Kidney epithelial cell (primary cell): Measurements from ENCODE around the gene KCNH6. TPM values are rescaled to one million over a fixed set of nuclear protein-coding genes. Genes with fewer than 3 reads are reported as not detected.

Source experiments
- DNase-seq: peaks from one replicate; pipeline ENCODE4 v3.0.0-alpha.2; 2010; ENCODE audit warnings: low read depth
- H3K27me3 ChIP-seq: 2 replicates; pipeline ENCODE4 v1.6.0; 2011; ENCODE audit warnings: low read length; ENCODE audit not compliant: control insufficient read depth, insufficient read depth
- H3K36me3 ChIP-seq: 2 replicates; pipeline ENCODE4 v1.5.1; 2011; ENCODE audit warnings: low read length; ENCODE audit not compliant: control insufficient read depth, insufficient read depth
- H3K4me3 ChIP-seq: 2 replicates; pipeline ENCODE4 v1.5.1; 2011; ENCODE audit warnings: low read depth, mild to moderate bottlenecking, control low read depth, low read length
- total RNA-seq: library from RNA; depleted of rRNA; stranded (reverse); fragments of >200 nt; gene quantifications from 2 replicates; pipeline ENCODE4 v1.2.3, GENCODE V29; 2015
- TF ChIP-seq, protein P1 (sequence below): IDR thresholded peaks from 2 replicates; pipeline ENCODE4 v1.5.1; 2011; ENCODE audit warnings: mild to moderate bottlenecking, moderate library complexity, low read length, control low read depth, inconsistent platforms; ENCODE audit not compliant: insufficient read depth, poor library complexity, severe bottlenecking

KCNH6 gene
- total RNA-seq, 1 donor from 2014 or later: 0.21 TPM

DNA sequence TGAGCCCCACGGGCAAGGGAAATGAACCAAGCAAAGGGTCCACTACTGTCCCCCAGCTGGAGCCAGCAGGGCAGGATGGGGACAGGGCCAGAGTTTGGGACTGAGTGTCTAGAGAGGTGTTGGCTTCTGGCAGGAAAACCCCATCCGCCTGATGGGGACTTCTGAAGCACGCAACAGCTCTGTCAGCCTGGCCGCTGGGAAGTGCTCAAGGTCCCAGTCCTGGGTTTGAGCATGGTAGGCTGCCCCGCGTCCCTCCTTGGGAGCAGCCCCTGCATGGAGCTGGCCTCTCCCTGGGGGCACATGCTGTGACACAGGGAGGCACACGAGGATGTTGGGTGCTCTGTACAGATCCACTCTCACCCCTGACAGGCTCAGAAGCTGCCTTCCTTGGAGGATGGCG is 31.7 kb upstream of the KCNH6 start:
- no peak for DNase-seq
- peaks cover 18% of the 10 kb centered on the region for H3K27me3 ChIP-seq
- H3K4me3 ChIP-seq: no peak overlapping the region
- TF ChIP-seq, protein P1, sequence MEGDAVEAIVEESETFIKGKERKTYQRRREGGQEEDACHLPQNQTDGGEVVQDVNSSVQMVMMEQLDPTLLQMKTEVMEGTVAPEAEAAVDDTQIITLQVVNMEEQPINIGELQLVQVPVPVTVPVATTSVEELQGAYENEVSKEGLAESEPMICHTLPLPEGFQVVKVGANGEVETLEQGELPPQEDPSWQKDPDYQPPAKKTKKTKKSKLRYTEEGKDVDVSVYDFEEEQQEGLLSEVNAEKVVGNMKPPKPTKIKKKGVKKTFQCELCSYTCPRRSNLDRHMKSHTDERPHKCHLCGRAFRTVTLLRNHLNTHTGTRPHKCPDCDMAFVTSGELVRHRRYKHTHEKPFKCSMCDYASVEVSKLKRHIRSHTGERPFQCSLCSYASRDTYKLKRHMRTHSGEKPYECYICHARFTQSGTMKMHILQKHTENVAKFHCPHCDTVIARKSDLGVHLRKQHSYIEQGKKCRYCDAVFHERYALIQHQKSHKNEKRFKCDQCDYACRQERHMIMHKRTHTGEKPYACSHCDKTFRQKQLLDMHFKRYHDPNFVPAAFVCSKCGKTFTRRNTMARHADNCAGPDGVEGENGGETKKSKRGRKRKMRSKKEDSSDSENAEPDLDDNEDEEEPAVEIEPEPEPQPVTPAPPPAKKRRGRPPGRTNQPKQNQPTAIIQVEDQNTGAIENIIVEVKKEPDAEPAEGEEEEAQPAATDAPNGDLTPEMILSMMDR: no peak
- H3K36me3 ChIP-seq: no peaks in the 10 kb centered on the region

DNA sequence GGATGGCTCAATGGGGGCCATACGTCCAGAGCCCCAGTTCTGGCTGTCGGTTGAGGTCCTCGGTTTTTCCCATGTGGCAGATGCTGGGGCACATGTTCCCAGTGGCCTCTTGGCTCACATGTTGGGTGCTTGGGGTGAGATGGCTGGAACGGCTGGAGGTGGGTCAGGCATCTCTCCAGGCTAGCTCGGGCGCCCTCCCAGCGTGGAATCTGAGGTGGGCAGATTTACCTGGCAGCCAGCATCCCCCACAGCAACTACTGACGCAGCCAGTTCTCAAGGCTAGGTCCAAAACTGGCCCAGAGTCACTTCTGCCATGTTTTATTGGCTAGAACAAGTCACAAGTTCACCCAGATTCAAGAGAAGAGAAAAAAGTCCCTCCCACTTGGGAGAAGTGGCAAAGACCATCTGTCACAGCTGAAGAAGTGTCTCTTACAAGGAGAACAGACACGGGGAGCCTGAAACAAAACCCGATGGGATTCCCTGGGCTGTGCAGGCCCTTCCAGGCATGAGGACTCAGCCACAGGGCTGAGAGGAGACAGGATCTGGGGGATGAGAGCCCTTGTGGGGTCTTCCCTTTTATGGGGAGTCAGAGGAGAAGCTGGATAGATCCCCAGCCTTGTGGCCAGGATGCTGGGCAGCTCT is 31.1 kb upstream of the KCNH6 start:
- no peak for DNase-seq
- TF ChIP-seq, protein P1: no peak
- H3K4me3 ChIP-seq: no peak overlapping the region

DNA sequence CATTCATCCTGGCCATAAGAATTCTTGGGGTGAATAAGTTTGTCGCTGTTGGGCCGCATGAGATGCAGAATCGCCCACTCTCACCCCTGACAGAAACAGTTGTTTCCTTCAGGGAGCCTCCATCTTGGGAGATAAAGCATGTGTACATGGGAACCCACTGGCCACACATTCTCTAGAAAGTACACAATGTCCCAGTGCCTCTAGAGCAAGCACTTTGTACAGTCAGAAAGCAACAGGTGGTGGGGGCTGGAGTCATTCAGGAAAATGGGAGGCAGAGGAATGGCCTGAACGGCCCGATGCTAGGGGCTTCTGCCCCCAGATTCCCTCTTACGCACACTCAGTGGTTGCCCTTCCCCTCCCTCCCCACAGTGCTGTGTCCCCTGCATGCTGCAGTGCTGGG is 30.2 kb upstream of the KCNH6 start:
- H3K27me3 ChIP-seq: peaks cover 15% of the 10 kb centered on the region
- TF ChIP-seq, protein P1: no peak
- H3K4me3 ChIP-seq: no peak overlapping the region
- no peak for DNase-seq
- H3K36me3 ChIP-seq: no peaks in the 10 kb centered on the region

More for the DNA sequence above, 31.1 kb upstream of the KCNH6 start:
- Histone ChIP-seq H3K27me3 (peaks cover 15% of the 10 kb centered on the region), H3K36me3 (no peaks in the 10 kb centered on the region)

DNA sequence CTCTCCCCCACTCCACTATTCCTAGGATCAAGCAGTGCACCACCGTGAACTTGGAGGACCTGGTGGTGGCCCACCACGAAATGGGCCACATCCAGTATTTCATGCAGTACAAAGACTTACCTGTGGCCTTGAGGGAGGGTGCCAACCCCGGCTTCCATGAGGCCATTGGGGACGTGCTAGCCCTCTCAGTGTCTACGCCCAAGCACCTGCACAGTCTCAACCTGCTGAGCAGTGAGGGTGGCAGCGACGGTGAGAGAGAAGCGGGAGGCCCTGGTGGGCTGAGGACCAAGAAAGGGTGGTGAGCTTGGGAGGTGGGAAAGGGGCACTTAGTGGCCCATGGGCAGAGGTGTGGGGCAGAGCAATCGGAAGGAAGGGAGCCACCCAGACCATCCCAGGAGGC is 29.7 kb upstream of the KCNH6 start:
- TF ChIP-seq, protein P1: no peak
- no peak for DNase-seq
- Histone ChIP-seq H3K36me3 (no peaks in the 10 kb centered on the region), H3K4me3 (no peak overlapping the region), H3K27me3 (peaks cover 15% of the 10 kb centered on the region)

DNA sequence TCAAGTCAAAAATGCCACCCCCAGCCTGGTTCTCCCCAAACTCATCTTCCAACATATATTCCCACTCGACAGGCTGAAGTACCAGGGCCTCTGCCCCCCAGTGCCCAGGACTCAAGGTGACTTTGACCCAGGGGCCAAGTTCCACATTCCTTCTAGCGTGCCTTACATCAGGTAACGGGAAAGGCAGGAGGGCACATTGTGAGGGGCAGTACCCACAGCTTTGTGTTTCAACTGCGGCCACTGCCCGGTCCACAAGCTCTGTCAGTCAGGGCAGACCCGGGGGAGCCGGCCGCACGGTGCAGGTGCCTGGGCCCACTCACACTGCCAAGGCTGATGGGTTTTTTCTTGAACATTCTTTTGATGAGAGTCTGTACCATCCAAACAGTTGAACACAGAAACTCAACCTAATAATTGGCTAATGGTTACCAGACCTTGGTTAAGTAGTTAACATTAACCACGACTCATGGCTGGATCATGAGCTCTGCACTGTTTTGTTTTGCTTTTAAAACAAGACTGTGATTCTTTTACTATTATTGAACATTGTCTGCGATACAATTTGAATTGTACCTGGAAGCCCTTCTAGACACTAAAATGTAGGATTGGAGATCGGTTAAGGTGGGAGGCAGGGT is 28.7 kb upstream of the KCNH6 start:
- TF ChIP-seq, protein P1: no peak
- DNase-seq: no peak
- Histone ChIP-seq H3K36me3 (no peaks in the 10 kb centered on the region), H3K27me3 (peaks cover 15% of the 10 kb centered on the region), H3K4me3 (no peak overlapping the region)

DNA sequence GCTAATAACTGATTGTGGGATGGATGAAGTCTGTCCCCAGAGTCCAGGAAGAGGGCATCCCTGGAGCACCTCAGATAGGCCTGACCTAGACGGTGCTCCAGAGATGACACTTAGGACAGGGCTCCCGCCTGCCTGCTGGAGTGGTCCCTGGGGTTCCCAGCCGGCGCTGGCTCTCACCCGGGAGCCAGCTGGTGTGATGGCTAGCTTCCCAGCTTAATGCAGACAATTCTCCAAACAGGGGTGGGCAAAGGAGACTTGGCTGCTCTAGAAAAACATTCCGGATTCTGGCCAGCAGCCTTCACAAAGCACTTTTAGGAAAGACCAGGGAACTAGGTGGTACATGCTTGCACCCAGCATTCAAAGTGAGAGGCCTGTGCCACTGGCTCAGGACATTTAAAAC is 27.7 kb upstream of the KCNH6 start:
- TF ChIP-seq, protein P1: no peak
- no peak for DNase-seq
- H3K27me3 ChIP-seq: peaks cover 11% of the 10 kb centered on the region
- H3K4me3 ChIP-seq: no peak overlapping the region
- no peaks in the 10 kb centered on the region for H3K36me3 ChIP-seq
